HCT116 (cell line): ENCODE data around the gene ZNF8.

ENCODE experiments used
- CTCF ChIP-seq, 3 experiments: fragments of 200-600 bp in 1 of 3; sonication (generic) in 1 of 3; IDR thresholded peaks in 2 of 3; conservative IDR thresholded peaks in 1 of 3; 2 replicates each; pipeline ENCODE4 v1.5.1; 2012 to 2017; ENCODE audit warnings: low read depth in 2 of 3, low read length in 2 of 3, antibody characterized with exemption in 1 of 3, borderline replicate concordance in 1 of 3, control low read depth in 1 of 3, mild to moderate bottlenecking in 1 of 3, mixed read lengths in 1 of 3, mixed run types in 1 of 3, moderate library complexity in 1 of 3; ENCODE audit not compliant: insufficient read depth in 1 of 3
- SIN3A ChIP-seq: IDR thresholded peaks from 2 replicates; pipeline ENCODE4 v1.6.1; 2012; ENCODE audit warnings: low read depth

DNA sequence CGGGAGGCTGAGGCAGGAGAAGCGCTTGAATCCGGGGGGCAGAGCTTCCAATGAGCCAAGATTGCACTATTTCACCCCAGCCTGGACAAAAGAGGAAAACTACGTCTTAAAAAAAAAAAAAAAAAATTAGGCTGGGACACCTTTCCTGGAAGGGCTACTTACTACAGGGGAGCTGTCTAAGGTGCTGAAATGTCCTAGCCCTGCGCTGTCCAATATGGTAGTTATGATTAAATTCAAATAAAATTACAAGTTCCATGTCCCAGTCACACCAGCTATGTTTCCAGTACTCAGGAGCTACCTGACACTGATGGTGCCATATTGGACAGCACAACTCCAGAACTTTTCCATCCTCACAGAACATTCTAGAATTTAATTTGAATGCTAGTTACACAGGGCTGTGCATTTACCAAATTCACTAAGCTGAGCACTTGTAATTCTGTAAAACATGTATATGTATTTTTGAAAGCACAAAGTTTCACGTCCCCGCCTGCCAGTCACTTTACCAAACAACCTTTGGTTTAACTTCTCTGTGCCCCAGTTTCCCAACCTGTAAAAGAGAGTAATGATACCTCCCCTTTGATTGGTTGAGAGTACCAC is 38.8 kb downstream of the ZNF8 start:
- TF ChIP-seq SIN3A = no peak
- no peak for TF ChIP-seq CTCF (IDR thresholded peaks at IDR 0.05 in 2 of 3, conservative IDR thresholded peaks at IDR 0.05 in 1 of 3; ENCODE audit: borderline replicate concordance in 1 of 3, insufficient read depth in 1 of 3, low read depth in 2 of 3, low read length in 2 of 3)
